ENCODE results near the gene CD36. TPM values are rescaled to one million over a fixed set of nuclear protein-coding genes. Genes with fewer than 3 reads are reported as not detected.

Gene CD36
- total RNA-seq, 4 donors from 2014 or later, result 210 to 375 (median 311) TPM

DNA sequence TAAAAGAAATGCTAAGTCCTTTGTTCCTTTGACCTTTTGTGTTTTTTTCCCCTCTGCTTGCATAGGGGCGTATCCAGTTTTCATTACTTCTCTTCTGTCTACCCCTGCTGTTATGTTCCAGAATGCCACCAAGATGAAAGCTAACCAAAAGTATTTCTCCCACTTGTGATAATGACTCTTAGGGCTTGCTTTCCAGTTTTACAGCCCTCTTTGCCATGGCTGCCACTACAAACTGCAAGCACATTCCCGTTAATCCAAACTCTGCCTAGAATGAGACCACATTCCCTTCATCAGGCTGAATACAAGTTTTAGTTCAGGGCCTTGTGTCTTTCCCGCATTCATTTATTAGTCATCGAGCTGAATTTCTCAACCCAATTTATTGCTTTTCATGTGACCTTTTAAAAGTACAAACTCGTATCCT is 23.6 kb upstream of the CD36 start:
- Histone ChIP-seq H3K9me3 (no peaks in the 10 kb centered on the region), H3K4me3 (peak overlapping the region in 3 of 4 donors; percentile 2 to 36 (median 12)), H3K27ac (peak overlapping the region; percentile 80 to 87 (median 84)), H3K36me3 (no peaks in the 10 kb centered on the region), H3K27me3 (no peaks in the 10 kb centered on the region), H3K4me1 (peaks cover 57 to 78% of the 10 kb centered on the region in 2 donors)
- ATAC-seq, result no peak
- no peak for DNase-seq
- TF ChIP-seq POLR2A (IDR thresholded peaks at IDR 0.05) (no peak), CTCF (IDR thresholded peaks at IDR 0.05 in 4 of 5, conservative IDR thresholded peaks at IDR 0.05 in 1 of 5) (no peak)
- in situ Hi-C loops (cut with MboI; ENCODE audit: low sequenced_read_pairs in 4 of 4), result no loop called here
- intact Hi-C loops (cut with DNase I; ENCODE audit: low total_unique reads), result no loop called here

- Histone ChIP-seq H3K27ac (peak overlapping the region; percentile 39 to 87 (median 84)), H3K9me3 (no peaks in the 10 kb centered on the region), H3K36me3 (no peaks in the 10 kb centered on the region), H3K27me3 (no peaks in the 10 kb centered on the region), H3K4me1 (peaks cover 47 to 58% of the 10 kb centered on the region in 2 donors), H3K4me3 (peak overlapping the region in 1 of 4 donors; percentile 18)
- intact Hi-C loops (cut with DNase I; ENCODE audit: low total_unique reads) (no loop called here), in situ Hi-C loops (cut with MboI; ENCODE audit: low sequenced_read_pairs in 4 of 4) (no loop called here)
- ATAC-seq (no peak), DNase-seq (no peak)
- no peak for TF ChIP-seq CTCF (IDR thresholded peaks at IDR 0.05 in 4 of 5, conservative IDR thresholded peaks at IDR 0.05 in 1 of 5)
- TF ChIP-seq POLR2A (IDR thresholded peaks at IDR 0.05), result no peak
These were observed 20.3 kb upstream of the CD36 start for GRCh38 chr7:80618096-80618495.

- no peak for ATAC-seq
- intact Hi-C loops (cut with DNase I; ENCODE audit: low total_unique reads) (no loop called here), in situ Hi-C loops (cut with MboI; ENCODE audit: low sequenced_read_pairs in 4 of 4) (no loop called here)
- H3K36me3 ChIP-seq, result no peaks in the 10 kb centered on the region
- TF ChIP-seq POLR2A (IDR thresholded peaks at IDR 0.05) (no peak), CTCF (IDR thresholded peaks at IDR 0.05 in 4 of 5, conservative IDR thresholded peaks at IDR 0.05 in 1 of 5) (no peak)
- peaks cover 53% of the 10 kb centered on the region in 2 donors for H3K4me1 ChIP-seq
- no peaks in the 10 kb centered on the region for H3K27me3 ChIP-seq
- H3K9me3 ChIP-seq, result no peaks in the 10 kb centered on the region
- no peak for DNase-seq
- H3K27ac ChIP-seq, result peak overlapping the region in 1 of 4 donors; percentile 82
- H3K4me3 ChIP-seq, result no peak overlapping the region
These were observed 18.7 kb upstream of the CD36 start for GRCh38 chr7:80619741-80620140.

- peak overlapping the region; percentile 82 to 92 (median 86) for H3K27ac ChIP-seq
- no peaks in the 10 kb centered on the region for H3K36me3 ChIP-seq
- peaks cover 51 to 61% of the 10 kb centered on the region in 2 donors for H3K4me1 ChIP-seq
These were observed 15.9 kb upstream of the CD36 start for GRCh38 chr7:80622541-80622940.

More at GRCh38 chr7:80622541-80622940, 15.9 kb upstream of the CD36 start:
- no peaks in the 10 kb centered on the region for H3K27me3 ChIP-seq
- ATAC-seq (peak; percentile 54 to 61), DNase-seq (no peak)
- no peak overlapping the region for H3K4me3 ChIP-seq
- intact Hi-C loops (cut with DNase I; ENCODE audit: low total_unique reads), result no loop called here
- TF ChIP-seq POLR2A (IDR thresholded peaks at IDR 0.05), result no peak
- no peak for TF ChIP-seq CTCF (IDR thresholded peaks at IDR 0.05 in 4 of 5, conservative IDR thresholded peaks at IDR 0.05 in 1 of 5)
- in situ Hi-C loops (cut with MboI; ENCODE audit: low sequenced_read_pairs in 4 of 4), result no loop called here
- H3K9me3 ChIP-seq, result no peaks in the 10 kb centered on the region

Data from gastrocnemius medialis (tissue), 4 donors.